Measurements from ENCODE around the gene CRIM1.

DNA sequence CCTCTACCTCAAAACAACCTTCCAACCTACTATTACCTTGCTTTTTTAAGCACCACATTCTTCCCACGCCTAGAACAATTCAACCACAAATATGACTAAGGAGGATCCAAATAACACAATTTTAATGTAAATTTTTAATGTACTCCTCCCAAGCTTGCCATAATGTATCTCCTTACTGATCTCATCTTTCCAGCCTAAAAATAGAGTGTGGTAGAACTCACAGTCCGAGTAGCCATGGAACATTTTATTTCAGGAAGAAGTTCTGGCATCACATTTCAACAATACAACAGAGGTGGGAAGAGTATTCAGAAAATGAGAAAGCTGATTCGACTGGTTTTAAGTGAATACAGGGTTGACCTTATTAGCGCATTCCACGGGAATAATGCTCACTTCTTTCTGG is 227.0 kb downstream of the CRIM1 start:
- TF ChIP-seq, protein P1, sequence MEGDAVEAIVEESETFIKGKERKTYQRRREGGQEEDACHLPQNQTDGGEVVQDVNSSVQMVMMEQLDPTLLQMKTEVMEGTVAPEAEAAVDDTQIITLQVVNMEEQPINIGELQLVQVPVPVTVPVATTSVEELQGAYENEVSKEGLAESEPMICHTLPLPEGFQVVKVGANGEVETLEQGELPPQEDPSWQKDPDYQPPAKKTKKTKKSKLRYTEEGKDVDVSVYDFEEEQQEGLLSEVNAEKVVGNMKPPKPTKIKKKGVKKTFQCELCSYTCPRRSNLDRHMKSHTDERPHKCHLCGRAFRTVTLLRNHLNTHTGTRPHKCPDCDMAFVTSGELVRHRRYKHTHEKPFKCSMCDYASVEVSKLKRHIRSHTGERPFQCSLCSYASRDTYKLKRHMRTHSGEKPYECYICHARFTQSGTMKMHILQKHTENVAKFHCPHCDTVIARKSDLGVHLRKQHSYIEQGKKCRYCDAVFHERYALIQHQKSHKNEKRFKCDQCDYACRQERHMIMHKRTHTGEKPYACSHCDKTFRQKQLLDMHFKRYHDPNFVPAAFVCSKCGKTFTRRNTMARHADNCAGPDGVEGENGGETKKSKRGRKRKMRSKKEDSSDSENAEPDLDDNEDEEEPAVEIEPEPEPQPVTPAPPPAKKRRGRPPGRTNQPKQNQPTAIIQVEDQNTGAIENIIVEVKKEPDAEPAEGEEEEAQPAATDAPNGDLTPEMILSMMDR (IDR thresholded peaks at IDR 0.05): no peak
- TF ChIP-seq POLR2A (IDR thresholded peaks at IDR 0.05): no peak
- TF ChIP-seq POLR2AphosphoS5 (IDR thresholded peaks at IDR 0.05): no peak
